Measurements from ENCODE around the gene CBX4. TPM values are rescaled to one million over a fixed set of nuclear protein-coding genes. Genes with fewer than 3 reads are reported as not detected.

Gene CBX4
- total and polyA plus RNA-seq, 2 of the 13 experiments (the other 11 are each of a cell fraction or from before 2014, with no cell fraction given), result 25.8 to 50.8 TPM

- TF ChIP-seq ZBTB40 (IDR thresholded peaks at IDR 0.05) (no peak), ZBTB40 (CRISPR knock-in tag; IDR thresholded peaks at IDR 0.05) (peak; percentile 23; the same call in 1 of the 2 replicates), PTBP1 (IDR thresholded peaks at IDR 0.05; ENCODE audit: low read depth, low read length, poor library complexity, severe bottlenecking) (no peak), GLMP (CRISPR knock-in tag; IDR thresholded peaks at IDR 0.05; ENCODE audit: borderline replicate concordance) (no peak), KAT2B (IDR thresholded peaks at IDR 0.05; ENCODE audit: borderline replicate concordance, low read depth, low read length) (no peak), ZNF362 (CRISPR knock-in tag; IDR thresholded peaks at IDR 0.05; ENCODE audit: borderline replicate concordance) (no peak), REPIN1 (CRISPR knock-in tag; IDR thresholded peaks at IDR 0.05; ENCODE audit: borderline replicate concordance, low read depth) (no peak), ZNF710 (CRISPR knock-in tag; IDR thresholded peaks at IDR 0.05; ENCODE audit: borderline replicate concordance) (no peak), KDM5B (CRISPR knock-in tag; IDR thresholded peaks at IDR 0.05; ENCODE audit: borderline replicate concordance) (no peak), MEIS2 (CRISPR knock-in tag; IDR thresholded peaks at IDR 0.05) (peak; percentile 61; the same call in 1 of the 2 replicates), ZNF232 (CRISPR knock-in tag; IDR thresholded peaks at IDR 0.05; ENCODE audit: borderline replicate concordance) (no peak), FOSL2 (CRISPR knock-in tag; IDR thresholded peaks at IDR 0.05) (no peak), ZNF605 (CRISPR knock-in tag; IDR thresholded peaks at IDR 0.05) (peak; percentile 83)
Measured at GRCh38 chr17:79798299-79799173, 40.7 kb downstream of the CBX4 start (continued).
